K562 (cell line): ENCODE results near the gene ETFBKMT. TPM values are rescaled to one million over a fixed set of nuclear protein-coding genes. Genes with fewer than 3 reads are reported as not detected.

Experiments
- ATF7 ChIP-seq: fragments of 450-650 bp; IDR thresholded peaks from 2 replicates; pipeline ENCODE4 v1.7.1; 2014; ENCODE audit warnings: mild to moderate bottlenecking, moderate library complexity
- FOXK2 ChIP-seq, 2 experiments: fragments of 450-650 bp; IDR thresholded peaks in 1 of 2; conservative IDR thresholded peaks in 1 of 2; 2 replicates each; pipeline ENCODE4 v1.6.1; 2016; ENCODE audit warnings: low read depth in 2 of 2, mild to moderate bottlenecking in 1 of 2
- KDM5B ChIP-seq: fragments of 200-600 bp; sonication (generic); IDR thresholded peaks from 2 replicates; pipeline ENCODE4 v1.6.1; 2012; ENCODE audit warnings: low read depth, mild to moderate bottlenecking, moderate library complexity, low read length, control low read depth, inconsistent platforms; ENCODE audit not compliant: insufficient replicate concordance
- NFE2 ChIP-seq: IDR thresholded peaks from 2 replicates; pipeline ENCODE4 v1.6.1; 2014; ENCODE audit warnings: antibody characterized with exemption, low read depth
- RCOR1 ChIP-seq, 2 experiments: IDR thresholded peaks; 2 replicates each; pipeline ENCODE4 v1.6.1; 2012; ENCODE audit warnings: low read depth in 2 of 2, low read length in 2 of 2, borderline replicate concordance in 1 of 2, improper control_type of control experiment in 1 of 2
- SMARCE1 ChIP-seq: fragments of 450-650 bp; IDR thresholded peaks from 2 replicates; pipeline ENCODE4 v1.7.1; 2016; ENCODE audit warnings: mild to moderate bottlenecking
- TAF1 ChIP-seq: IDR thresholded peaks from 2 replicates; pipeline ENCODE4 v1.6.1; 2011; ENCODE audit warnings: mild to moderate bottlenecking, low read length, moderate library complexity; ENCODE audit not compliant: insufficient read depth, control insufficient read depth, severe bottlenecking; ENCODE audit errors: extremely low read depth
- TAF7 ChIP-seq: fragments of 450-650 bp; IDR thresholded peaks from 2 replicates; pipeline ENCODE4 v1.6.1; 2016; ENCODE audit warnings: missing genetic modification characterization, missing compliant biosample characterization
- TAF9B ChIP-seq: fragments of 450-650 bp; IDR thresholded peaks from 2 replicates; pipeline ENCODE4 v1.6.1; 2018; ENCODE audit warnings: mild to moderate bottlenecking; ENCODE audit not compliant: partially characterized antibody
- ZBTB17 ChIP-seq: fragments of 450-650 bp; formaldehyde crosslinking; IDR thresholded peaks from 2 replicates; pipeline ENCODE4 v1.4.0; 2020; ENCODE audit warnings: mild to moderate bottlenecking
- ZFX ChIP-seq: sonication (generic); formaldehyde crosslinking; IDR thresholded peaks from 2 replicates; pipeline ENCODE4 v1.8.0; 2022; ENCODE audit warnings: mild to moderate bottlenecking, missing genetic modification reagents, moderate library complexity
- polyA plus RNA-seq, 8 experiments: library from polyadenylated mRNA; depleted of rRNA in 4 of 8; stranded (reverse) in 5 of 8; unstranded in 3 of 8; fragments of >200 nt; fragmentation: Nextera tagmentation in 2 of 8; fragmentation: Illumina TruSeq in 1 of 8; extraction: Ambion mirVana in 2 of 8; extraction: Trizol in 1 of 8; gene quantifications; 2 replicates each; pipeline versions ENCODE4 v1.2.1 to v1.2.3, GENCODE V29; 2011 to 2014; ENCODE audit warnings: inconsistent platforms in 1 of 8, missing spikeins in 1 of 8
- total RNA-seq, 7 experiments: library from RNA; depleted of rRNA in 6 of 7; stranded (reverse); fragments of >200 nt in 6 of 7; fragmentation: Illumina TruSeq in 2 of 7; extraction: Trizol in 2 of 7; gene quantifications; 2 replicates each; pipeline versions ENCODE4 v1.2.1 to v1.2.3, GENCODE V29; 2011 to 2021; ENCODE audit warnings: low replicate concordance in 1 of 7
- TF ChIP-seq, protein P1 (sequence below): fragments of 450-650 bp; IDR thresholded peaks from 2 replicates; pipeline ENCODE4 v1.6.1; 2016; ENCODE audit warnings: antibody characterized with exemption
- TF ChIP-seq, protein P2 (sequence below): fragments of 450-650 bp; IDR thresholded peaks from 2 replicates; pipeline ENCODE4 v1.6.1; 2017; ENCODE audit warnings: antibody characterized with exemption, mild to moderate bottlenecking
- TF ChIP-seq, protein P3 (sequence below), 2 experiments: fragments of 450-650 bp; IDR thresholded peaks; 2 replicates each; pipeline ENCODE4 v1.6.1; 2018; ENCODE audit warnings: mild to moderate bottlenecking in 2 of 2, low read depth in 1 of 2; ENCODE audit not compliant: partially characterized antibody in 2 of 2
- TF ChIP-seq, protein P4 (sequence below): sonication (generic); formaldehyde crosslinking; IDR thresholded peaks from 2 replicates; pipeline ENCODE4 v1.8.0; 2022; ENCODE audit warnings: missing genetic modification reagents, mild to moderate bottlenecking, moderate library complexity, borderline replicate concordance

The ETFBKMT gene
- total and polyA plus RNA-seq, 9 of the 15 experiments (the other 6 are each of a cell fraction or from before 2014, with no cell fraction given): 0.18 to 1.7 (median 0.96) TPM

DNA sequence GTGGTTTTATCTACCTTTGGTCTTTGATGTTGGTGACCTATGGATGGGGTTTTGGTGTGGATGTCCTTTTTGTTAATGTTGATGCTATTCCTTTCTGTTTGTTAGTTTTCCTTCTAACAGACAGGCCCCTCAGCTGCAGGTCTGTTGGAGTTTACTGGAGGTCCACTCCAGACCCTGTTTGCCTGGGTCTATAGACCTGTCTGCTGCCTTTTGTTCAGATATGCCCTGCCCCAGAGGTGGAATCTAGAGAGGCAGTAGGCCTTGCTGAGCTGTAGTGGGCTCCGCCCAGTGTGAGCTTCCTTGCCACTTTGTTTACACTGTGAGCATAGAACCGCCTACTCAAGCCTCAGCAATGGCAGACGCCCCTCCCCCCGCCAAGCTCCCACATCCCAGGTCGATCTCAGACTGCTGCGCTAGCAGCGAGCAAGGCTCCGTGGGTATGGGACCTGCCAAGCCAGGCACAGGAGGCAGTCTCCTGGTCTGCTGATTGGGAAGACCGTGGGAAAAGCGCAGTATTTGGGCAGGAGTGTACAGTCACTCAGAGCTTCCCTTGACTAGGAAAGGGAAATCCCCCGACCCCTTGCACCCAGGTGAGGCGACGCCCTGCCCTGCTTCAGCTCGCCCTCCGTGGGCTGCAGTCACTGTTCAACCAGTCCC lies 59.2 kb downstream of the ETFBKMT start (continued):
- TF ChIP-seq TAF7 (peak; percentile 85), TAF9B (peak; percentile 47), KDM5B (peak; percentile 54), RCOR1 (IDR thresholded peaks at IDR 0.05; ENCODE audit: borderline replicate concordance in 1 of 2, low read depth in 2 of 2, low read length in 2 of 2) (peak in 1 of 2 experiments; percentile 33; a peak in 1 of 4 replicates), TAF1 (peak; percentile 72), FOXK2 (conservative IDR thresholded peaks at IDR 0.05 in 1 of 2, IDR thresholded peaks at IDR 0.05 in 1 of 2; ENCODE audit: low read depth in 2 of 2) (peak; percentile 83 to 88), ZFX (CRISPR knock-in tag) (peak; percentile 79), ATF7 (peak; percentile 37; the same call in 1 of the 2 replicates), ZBTB17 (0 out of 2 replicates have a peak, but pooled peaks have one; percentile 46), NFE2 (0 out of 2 replicates have a peak, but pooled peaks have one; percentile 9), SMARCE1 (0 out of 2 replicates have a peak, but pooled peaks have one; percentile 38)
- TF ChIP-seq, protein P1, sequence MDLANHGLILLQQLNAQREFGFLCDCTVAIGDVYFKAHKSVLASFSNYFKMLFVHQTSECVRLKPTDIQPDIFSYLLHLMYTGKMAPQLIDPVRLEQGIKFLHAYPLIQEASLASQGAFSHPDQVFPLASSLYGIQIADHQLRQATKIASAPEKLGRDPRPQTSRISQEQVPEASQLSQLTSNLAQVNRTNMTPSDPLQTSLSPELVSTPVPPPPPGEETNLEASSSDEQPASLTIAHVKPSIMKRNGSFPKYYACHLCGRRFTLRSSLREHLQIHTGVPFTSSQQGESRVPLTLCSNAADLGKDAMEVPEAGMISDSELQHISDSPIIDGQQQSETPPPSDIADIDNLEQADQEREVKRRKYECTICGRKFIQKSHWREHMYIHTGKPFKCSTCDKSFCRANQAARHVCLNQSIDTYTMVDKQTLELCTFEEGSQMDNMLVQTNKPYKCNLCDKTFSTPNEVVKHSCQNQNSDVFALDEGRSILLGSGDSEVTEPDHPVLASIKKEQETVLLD: 0 out of 2 replicates have a peak, but pooled peaks have one; percentile 34
- TF ChIP-seq, protein P2, sequence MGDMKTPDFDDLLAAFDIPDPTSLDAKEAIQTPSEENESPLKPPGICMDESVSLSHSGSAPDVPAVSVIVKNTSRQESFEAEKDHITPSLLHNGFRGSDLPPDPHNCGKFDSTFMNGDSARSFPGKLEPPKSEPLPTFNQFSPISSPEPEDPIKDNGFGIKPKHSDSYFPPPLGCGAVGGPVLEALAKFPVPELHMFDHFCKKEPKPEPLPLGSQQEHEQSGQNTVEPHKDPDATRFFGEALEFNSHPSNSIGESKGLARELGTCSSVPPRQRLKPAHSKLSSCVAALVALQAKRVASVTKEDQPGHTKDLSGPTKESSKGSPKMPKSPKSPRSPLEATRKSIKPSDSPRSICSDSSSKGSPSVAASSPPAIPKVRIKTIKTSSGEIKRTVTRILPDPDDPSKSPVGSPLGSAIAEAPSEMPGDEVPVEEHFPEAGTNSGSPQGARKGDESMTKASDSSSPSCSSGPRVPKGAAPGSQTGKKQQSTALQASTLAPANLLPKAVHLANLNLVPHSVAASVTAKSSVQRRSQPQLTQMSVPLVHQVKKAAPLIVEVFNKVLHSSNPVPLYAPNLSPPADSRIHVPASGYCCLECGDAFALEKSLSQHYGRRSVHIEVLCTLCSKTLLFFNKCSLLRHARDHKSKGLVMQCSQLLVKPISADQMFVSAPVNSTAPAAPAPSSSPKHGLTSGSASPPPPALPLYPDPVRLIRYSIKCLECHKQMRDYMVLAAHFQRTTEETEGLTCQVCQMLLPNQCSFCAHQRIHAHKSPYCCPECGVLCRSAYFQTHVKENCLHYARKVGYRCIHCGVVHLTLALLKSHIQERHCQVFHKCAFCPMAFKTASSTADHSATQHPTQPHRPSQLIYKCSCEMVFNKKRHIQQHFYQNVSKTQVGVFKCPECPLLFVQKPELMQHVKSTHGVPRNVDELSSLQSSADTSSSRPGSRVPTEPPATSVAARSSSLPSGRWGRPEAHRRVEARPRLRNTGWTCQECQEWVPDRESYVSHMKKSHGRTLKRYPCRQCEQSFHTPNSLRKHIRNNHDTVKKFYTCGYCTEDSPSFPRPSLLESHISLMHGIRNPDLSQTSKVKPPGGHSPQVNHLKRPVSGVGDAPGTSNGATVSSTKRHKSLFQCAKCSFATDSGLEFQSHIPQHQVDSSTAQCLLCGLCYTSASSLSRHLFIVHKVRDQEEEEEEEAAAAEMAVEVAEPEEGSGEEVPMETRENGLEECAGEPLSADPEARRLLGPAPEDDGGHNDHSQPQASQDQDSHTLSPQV: peak; percentile 81
- TF ChIP-seq, protein P3, sequence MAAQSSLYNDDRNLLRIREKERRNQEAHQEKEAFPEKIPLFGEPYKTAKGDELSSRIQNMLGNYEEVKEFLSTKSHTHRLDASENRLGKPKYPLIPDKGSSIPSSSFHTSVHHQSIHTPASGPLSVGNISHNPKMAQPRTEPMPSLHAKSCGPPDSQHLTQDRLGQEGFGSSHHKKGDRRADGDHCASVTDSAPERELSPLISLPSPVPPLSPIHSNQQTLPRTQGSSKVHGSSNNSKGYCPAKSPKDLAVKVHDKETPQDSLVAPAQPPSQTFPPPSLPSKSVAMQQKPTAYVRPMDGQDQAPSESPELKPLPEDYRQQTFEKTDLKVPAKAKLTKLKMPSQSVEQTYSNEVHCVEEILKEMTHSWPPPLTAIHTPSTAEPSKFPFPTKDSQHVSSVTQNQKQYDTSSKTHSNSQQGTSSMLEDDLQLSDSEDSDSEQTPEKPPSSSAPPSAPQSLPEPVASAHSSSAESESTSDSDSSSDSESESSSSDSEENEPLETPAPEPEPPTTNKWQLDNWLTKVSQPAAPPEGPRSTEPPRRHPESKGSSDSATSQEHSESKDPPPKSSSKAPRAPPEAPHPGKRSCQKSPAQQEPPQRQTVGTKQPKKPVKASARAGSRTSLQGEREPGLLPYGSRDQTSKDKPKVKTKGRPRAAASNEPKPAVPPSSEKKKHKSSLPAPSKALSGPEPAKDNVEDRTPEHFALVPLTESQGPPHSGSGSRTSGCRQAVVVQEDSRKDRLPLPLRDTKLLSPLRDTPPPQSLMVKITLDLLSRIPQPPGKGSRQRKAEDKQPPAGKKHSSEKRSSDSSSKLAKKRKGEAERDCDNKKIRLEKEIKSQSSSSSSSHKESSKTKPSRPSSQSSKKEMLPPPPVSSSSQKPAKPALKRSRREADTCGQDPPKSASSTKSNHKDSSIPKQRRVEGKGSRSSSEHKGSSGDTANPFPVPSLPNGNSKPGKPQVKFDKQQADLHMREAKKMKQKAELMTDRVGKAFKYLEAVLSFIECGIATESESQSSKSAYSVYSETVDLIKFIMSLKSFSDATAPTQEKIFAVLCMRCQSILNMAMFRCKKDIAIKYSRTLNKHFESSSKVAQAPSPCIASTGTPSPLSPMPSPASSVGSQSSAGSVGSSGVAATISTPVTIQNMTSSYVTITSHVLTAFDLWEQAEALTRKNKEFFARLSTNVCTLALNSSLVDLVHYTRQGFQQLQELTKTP (IDR thresholded peaks at IDR 0.05; ENCODE audit: low read depth in 1 of 2, partially characterized antibody in 2 of 2): peak in 1 of 2 experiments; percentile 6
- TF ChIP-seq, protein P4, sequence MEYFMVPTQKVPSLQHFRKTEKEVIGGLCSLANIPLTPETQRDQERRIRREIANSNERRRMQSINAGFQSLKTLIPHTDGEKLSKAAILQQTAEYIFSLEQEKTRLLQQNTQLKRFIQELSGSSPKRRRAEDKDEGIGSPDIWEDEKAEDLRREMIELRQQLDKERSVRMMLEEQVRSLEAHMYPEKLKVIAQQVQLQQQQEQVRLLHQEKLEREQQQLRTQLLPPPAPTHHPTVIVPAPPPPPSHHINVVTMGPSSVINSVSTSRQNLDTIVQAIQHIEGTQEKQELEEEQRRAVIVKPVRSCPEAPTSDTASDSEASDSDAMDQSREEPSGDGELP (CRISPR knock-in tag): peak; percentile 42; the same call in 1 of the 2 replicates
